Vagina (tissue), 2 donors: ENCODE measurements around the gene COL27A1. TPM values are rescaled to one million over a fixed set of nuclear protein-coding genes. Genes with fewer than 3 reads are reported as not detected.
A peak's percentile ranks its signal among the peaks of the same experiment; 100 is the strongest.

Experiments used
- DNase-seq, 2 donors: peaks; one replicate each; pipeline ENCODE4 v3.0.0-alpha.2; 2017; ENCODE audit errors: extremely low spot score in 2 of 2
- H3K27ac ChIP-seq: fragments of 200-600 bp; sonication (generic); one replicate; pipeline ENCODE4 v1.5.1; 2019
- H3K27me3 ChIP-seq: fragments of 200-600 bp; sonication (generic); one replicate; pipeline ENCODE4 v1.5.1; 2019
- H3K36me3 ChIP-seq, 2 donors: fragments of 200-600 bp; sonication (generic); one replicate each; pipeline ENCODE4 v1.5.1; 2017 to 2019
- H3K4me1 ChIP-seq: fragments of 200-600 bp; sonication (generic); one replicate; pipeline ENCODE4 v1.5.1; 2019
- H3K4me3 ChIP-seq, 2 donors: fragments of 200-600 bp; sonication (generic); 1 replicate in 1 of 2; 2 replicates in 1 of 2; pipeline ENCODE4 v1.5.1; 2016 to 2019
- H3K9me3 ChIP-seq: fragments of 200-600 bp; sonication (generic); one replicate; pipeline ENCODE4 v1.5.1; 2019
- POLR2A ChIP-seq, 2 donors: fragments of 450-650 bp; IDR thresholded peaks; one replicate each; pipeline ENCODE4 v1.6.1; 2017; ENCODE audit warnings: antibody characterized with exemption in 2 of 2, mild to moderate bottlenecking in 2 of 2, moderate library complexity in 2 of 2
- POLR2AphosphoS5 ChIP-seq, 2 donors: sonication (generic); formaldehyde crosslinking; IDR thresholded peaks; one replicate each; pipeline ENCODE4 v1.9.0; 2017; ENCODE audit warnings: antibody characterized with exemption in 2 of 2, mild to moderate bottlenecking in 2 of 2, low read depth in 1 of 2; ENCODE audit not compliant: insufficient read depth in 1 of 2
- intact Hi-C: fragments of 100-400 bp; cut with DNase I; formaldehyde crosslinking; loops from one replicate; pipeline ENCODE4 v1.15.1; 2023
- total RNA-seq: library from RNA; depleted of rRNA; stranded (reverse); fragments of >200 nt; gene quantifications from one replicate; pipeline ENCODE4 v1.2.3, GENCODE V29; 2016
- TF ChIP-seq, protein P1 (sequence below), 3 experiments: fragments of 450-650 bp in 2 of 3; fragments of 200-600 bp in 1 of 3; sonication (generic) in 1 of 3; IDR thresholded peaks; one replicate each; pipeline ENCODE4 v1.5.1; 2017 to 2019; ENCODE audit warnings: antibody characterized with exemption in 3 of 3, mild to moderate bottlenecking in 2 of 3, moderate library complexity in 2 of 3

COL27A1 gene
- total RNA-seq, 1 donor from 2014 or later: 17.2 TPM

DNA sequence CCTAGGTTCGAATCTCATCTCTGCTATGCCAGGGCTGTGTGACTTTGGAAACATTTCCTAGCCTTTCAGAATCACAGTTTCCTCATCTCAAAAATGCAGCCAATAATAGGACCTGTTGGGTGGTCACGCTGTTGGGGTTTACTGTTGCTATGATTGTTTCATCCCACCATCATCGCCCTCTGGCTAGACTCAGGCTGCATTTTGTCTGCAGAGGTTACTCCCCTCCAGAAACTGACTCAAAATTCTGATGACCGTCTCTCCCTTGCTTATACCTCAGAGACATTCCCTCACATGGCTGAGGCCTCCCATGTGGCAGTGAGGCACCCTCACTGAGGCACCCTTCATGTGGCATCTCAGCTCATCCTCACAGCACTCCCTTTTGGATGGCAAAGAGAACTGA is 61.6 kb downstream of the COL27A1 start:
- Histone ChIP-seq H3K9me3 (no peaks in the 10 kb centered on the region), H3K36me3 (no peaks in the 10 kb centered on the region), H3K4me1 (peaks cover 52% of the 10 kb centered on the region), H3K27me3 (no peaks in the 10 kb centered on the region), H3K4me3 (no peak overlapping the region), H3K27ac (peak overlapping the region; percentile 80)
- intact Hi-C loops: no loop called here
- TF ChIP-seq, protein P1, sequence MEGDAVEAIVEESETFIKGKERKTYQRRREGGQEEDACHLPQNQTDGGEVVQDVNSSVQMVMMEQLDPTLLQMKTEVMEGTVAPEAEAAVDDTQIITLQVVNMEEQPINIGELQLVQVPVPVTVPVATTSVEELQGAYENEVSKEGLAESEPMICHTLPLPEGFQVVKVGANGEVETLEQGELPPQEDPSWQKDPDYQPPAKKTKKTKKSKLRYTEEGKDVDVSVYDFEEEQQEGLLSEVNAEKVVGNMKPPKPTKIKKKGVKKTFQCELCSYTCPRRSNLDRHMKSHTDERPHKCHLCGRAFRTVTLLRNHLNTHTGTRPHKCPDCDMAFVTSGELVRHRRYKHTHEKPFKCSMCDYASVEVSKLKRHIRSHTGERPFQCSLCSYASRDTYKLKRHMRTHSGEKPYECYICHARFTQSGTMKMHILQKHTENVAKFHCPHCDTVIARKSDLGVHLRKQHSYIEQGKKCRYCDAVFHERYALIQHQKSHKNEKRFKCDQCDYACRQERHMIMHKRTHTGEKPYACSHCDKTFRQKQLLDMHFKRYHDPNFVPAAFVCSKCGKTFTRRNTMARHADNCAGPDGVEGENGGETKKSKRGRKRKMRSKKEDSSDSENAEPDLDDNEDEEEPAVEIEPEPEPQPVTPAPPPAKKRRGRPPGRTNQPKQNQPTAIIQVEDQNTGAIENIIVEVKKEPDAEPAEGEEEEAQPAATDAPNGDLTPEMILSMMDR (IDR thresholded peaks at IDR 0.05): no peak
- no peak for TF ChIP-seq POLR2A (IDR thresholded peaks at IDR 0.05)
- no peak for TF ChIP-seq POLR2AphosphoS5 (IDR thresholded peaks at IDR 0.05; ENCODE audit: insufficient read depth in 1 of 2, low read depth in 1 of 2)
- DNase-seq: no peak

DNA sequence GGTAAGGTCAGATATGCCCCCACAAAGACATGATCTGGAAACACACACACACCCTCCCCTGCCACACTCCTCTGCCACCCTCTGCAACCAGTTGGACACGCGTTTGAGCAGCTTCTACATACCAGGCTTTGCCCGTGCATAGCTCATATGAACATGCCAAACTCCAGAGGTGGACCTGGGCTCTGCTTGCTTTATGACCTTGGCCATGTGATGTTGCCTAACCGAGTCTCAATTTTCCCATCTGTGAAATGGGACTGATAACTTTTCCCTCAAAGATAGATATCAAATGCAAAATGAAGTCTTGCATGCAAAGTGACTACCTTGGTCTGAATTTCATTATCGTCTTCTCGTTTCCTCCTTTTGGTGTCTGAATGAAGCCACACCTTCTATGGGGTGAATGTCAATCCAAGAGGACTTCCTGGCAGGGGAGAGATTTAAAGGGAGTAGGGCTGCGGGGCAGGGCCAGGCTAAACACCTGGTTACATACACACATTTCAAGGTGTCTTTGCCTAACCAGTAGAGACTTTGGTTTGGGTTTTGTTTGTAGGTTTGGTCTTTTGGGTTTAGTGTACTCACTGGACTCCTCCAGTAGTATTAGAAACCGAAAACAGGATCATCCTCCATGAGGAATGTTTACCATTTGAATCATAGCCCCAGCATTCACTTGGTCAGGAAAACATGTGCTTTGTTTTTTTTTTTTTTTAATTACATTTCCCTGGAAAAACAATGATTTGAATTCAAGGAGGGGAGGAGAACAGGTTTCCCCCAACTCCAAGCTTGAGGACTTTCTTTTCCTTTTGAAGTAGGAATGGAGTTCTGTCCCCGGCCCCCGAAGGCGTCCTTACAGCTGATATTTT is 63.2 kb downstream of the COL27A1 start:
- intact Hi-C loops: no loop called here
- Histone ChIP-seq H3K27me3 (no peaks in the 10 kb centered on the region), H3K9me3 (no peaks in the 10 kb centered on the region), H3K36me3 (no peaks in the 10 kb centered on the region), H3K4me1 (peaks cover 47% of the 10 kb centered on the region), H3K4me3 (no peak overlapping the region), H3K27ac (peak overlapping the region; percentile 80)
- DNase-seq: no peak
- TF ChIP-seq POLR2A (IDR thresholded peaks at IDR 0.05): no peak
- no peak for TF ChIP-seq POLR2AphosphoS5 (IDR thresholded peaks at IDR 0.05; ENCODE audit: insufficient read depth in 1 of 2, low read depth in 1 of 2)
- TF ChIP-seq, protein P1 (IDR thresholded peaks at IDR 0.05): no peak

DNA sequence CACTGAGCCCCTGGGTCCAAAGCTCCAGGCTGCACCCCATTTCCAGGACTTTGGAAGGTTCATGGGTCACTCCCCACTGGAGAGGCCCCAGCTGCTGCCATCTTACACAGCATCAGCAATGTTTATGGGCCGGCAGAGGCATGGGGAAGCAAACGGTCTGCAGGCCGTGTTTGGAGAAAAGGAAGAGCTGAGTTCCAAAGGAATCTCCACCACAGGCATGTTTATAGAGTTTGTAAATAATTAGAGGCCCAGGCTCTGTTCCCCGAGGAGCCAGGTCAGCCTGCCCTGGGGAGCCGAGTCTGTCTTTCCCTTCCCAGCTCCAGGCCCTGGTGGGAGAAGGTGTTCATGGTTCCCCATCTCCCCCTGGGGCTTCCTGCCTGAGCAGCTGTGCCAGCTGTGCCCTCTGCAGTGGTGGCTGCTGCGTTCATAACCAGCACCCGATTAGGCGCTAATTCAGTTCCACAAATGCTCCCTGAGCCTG is 64.8 kb downstream of the COL27A1 start:
- H3K27ac ChIP-seq: peak overlapping the region; percentile 80

DNA sequence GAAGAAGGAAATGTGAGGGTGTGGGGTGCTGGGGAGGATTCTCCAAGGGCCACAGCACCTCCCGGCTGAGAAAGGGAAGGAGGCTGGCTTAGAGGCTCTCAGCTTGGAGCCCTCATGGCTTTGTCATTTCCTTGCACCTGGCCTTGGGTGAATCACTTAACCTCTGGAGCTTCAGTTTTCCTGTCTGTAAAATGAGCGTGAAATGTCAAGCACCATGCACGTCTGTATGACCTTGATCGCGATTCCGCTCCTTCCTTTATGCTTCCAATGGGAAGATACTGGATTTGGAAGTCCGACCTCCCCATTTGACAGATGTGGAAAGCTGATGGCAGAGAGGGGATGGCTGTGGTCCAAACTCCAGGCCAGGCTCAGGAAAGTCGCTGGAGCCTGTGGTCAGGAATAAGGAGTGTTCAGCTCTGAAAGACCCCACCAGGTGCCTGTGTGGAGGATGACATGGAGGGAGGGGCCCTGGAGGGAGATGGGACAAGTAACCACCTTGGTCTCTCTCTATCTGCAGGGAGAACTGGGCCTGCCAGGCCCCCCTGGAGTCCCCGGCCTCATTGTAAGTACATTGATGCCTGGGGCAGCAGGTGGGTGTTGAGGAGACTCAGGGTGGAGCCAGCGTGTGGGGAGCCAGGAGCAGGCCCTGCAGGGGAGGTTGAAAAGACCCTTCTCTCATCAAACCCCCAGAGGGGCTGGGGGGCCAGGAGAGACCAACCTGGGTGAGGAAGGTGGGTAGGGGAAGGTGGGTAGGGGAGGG is 66.5 kb downstream of the COL27A1 start:
- Histone ChIP-seq H3K36me3 (no peaks in the 10 kb centered on the region), H3K4me3 (no peak overlapping the region), H3K4me1 (peaks cover 29% of the 10 kb centered on the region), H3K27me3 (no peaks in the 10 kb centered on the region), H3K9me3 (no peaks in the 10 kb centered on the region), H3K27ac (peak overlapping the region; percentile 46)
- TF ChIP-seq POLR2A (IDR thresholded peaks at IDR 0.05): no peak
- TF ChIP-seq POLR2AphosphoS5 (IDR thresholded peaks at IDR 0.05; ENCODE audit: insufficient read depth in 1 of 2, low read depth in 1 of 2): no peak
- TF ChIP-seq, protein P1 (IDR thresholded peaks at IDR 0.05): no peak
- no peak for DNase-seq
- intact Hi-C loops: no loop called here

More for the DNA sequence above, 64.8 kb downstream of the COL27A1 start:
- TF ChIP-seq, protein P1 (IDR thresholded peaks at IDR 0.05): no peak
- TF ChIP-seq POLR2AphosphoS5 (IDR thresholded peaks at IDR 0.05; ENCODE audit: insufficient read depth in 1 of 2, low read depth in 1 of 2): peak in 1 of 2 donors; percentile 69
- intact Hi-C loops: no loop called here
- no peaks in the 10 kb centered on the region for H3K9me3 ChIP-seq
- H3K4me1 ChIP-seq: peaks cover 42% of the 10 kb centered on the region
- H3K4me3 ChIP-seq: no peak overlapping the region
- no peaks in the 10 kb centered on the region for H3K36me3 ChIP-seq
- no peaks in the 10 kb centered on the region for H3K27me3 ChIP-seq
- DNase-seq: no peak
